CD4-positive, alpha-beta T cell treated with Interleukin-15 for 4 hours (primary cell): Measurements from ENCODE around the gene SPATA13.
"Not testable (repeated sequence)": the region's sequence is repeated elsewhere in the genome, so short reads cannot be mapped to it uniquely, and the experiment has no call there.

Experiments used
- DNase-seq: peaks from one replicate; pipeline ENCODE4 v3.0.0-alpha.2; 2020; ENCODE audit warnings: low spot score

The SPATA13 gene

DNA sequence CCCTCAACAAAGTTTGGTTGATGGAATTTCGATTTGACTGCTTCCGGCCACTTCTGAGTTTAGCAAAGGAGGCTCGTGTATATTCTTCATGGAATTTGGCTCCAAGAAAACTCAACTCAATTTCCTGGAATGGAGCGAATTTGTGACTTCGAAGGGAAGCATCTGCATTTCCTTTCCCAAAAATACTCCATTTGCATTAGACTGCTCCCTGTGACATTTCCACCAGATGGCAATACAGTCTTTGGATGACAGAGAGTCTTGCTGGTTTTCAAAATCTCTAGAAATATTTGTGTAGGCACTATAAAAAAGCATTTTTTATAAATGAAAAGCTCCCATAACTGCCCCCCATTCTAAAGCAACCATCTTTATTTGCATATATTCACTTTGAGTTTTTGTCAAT lies 152.9 kb downstream of the SPATA13 start:
- DNase-seq, result no peak

DNA sequence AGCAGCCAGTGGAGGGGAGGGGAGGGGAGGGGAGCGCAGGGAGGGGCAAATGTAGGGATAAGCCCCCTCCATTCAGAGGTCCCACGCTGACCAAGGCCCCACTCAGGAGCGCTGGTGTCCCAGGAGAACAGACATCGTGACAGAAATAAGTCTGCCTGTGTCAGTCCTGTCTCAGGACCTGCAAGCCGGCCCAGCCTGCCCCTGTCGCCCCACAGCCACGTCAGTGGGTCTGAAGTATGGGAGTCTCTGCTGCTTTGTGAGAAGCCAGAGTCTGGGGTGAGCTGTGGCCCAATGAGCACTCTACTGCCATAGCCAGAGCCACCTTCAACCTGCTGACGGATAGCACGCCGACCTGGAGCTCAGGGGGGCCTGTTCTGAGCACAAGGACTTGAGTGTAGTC lies 157.3 kb downstream of the SPATA13 start:
- DNase-seq, result not testable (repeated sequence)

GRCh38 chr13:24318878-24319277 lies 158.4 kb downstream of the SPATA13 start:
- not testable (repeated sequence) for DNase-seq

- not testable (repeated sequence) for DNase-seq
These were observed 159.1 kb downstream of the SPATA13 start for GRCh38 chr13:24319641-24320040.

DNA sequence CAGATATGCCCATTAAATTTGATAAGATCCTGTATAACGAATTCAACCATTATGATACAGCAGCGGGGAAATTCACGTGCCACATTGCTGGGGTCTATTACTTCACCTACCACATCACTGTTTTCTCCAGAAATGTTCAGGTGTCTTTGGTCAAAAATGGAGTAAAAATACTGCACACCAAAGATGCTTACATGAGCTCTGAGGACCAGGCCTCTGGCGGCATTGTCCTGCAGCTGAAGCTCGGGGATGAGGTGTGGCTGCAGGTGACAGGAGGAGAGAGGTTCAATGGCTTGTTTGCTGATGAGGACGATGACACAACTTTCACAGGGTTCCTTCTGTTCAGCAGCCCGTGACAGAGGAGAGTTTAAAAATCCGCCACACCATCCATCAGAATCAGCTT lies 160.9 kb downstream of the SPATA13 start:
- DNase-seq, result not testable (repeated sequence)

DNA sequence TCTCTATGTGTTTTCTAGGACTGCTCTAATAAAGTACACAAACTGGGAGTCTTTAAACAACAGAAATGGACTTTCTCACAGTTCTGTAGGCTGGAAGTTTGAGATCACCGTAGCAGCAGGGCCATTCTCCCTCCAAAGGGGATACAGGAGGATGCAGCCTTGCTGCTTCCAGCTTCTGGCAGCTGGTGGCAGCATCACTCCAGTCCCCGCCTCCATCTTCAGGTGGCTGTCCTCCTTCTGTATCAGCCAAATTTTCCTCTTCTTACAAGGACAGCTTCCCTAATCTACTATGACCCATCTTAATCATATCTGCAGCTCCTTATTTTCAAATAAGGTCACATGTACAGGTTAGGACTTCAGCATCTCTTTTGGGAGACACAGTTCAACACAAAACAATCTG lies 161.9 kb downstream of the SPATA13 start:
- DNase-seq, result not testable (repeated sequence)

- no peak for DNase-seq
These were observed 162.7 kb downstream of the SPATA13 start for GRCh38 chr13:24323036-24323738.

DNA sequence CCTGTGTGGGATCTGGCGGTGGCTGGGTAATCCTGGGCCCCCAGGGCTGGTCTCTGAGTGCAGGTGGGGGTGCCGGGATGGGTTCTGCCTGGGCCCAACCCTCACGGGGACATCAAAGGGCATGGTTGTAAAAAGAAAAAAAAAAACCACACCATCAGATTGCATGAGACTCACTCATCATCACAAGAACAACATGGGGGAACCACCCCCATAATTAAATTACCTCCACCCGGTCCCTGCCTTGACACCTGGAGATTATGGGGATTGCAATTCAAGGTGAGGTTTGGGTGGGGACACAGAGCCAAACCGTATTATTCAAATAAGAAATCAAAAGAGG lies 163.2 kb downstream of the SPATA13 start:
- DNase-seq, result no peak

DNA sequence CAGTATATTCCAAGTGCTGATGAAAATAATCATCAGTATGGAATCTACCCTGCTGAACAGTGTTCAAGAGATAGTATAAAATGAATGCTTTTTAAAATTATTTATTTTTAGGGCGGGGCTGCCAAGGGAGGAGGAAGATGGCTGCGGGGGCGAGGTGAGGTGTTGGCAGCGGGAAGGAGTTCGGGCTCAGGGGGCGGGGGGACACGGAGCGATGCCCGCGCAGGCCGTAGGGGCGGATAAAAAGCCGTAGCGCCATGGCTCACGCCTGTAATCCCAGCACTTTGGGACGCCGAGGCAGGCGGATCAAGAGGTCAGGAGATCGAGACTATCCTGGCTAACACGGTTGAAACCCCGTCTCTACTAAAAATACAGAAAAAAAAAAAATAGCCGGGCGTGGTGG lies 167.1 kb downstream of the SPATA13 start:
- DNase-seq, result not testable (repeated sequence)

GRCh38 chr13:24328145-24328544 lies 167.6 kb downstream of the SPATA13 start:
- DNase-seq, result no peak

GRCh38 chr13:24338721-24339120 lies 178.2 kb downstream of the SPATA13 start:
- no peak for DNase-seq

GRCh38 chr13:24339937-24340607 lies 179.6 kb downstream of the SPATA13 start:
- DNase-seq, result no peak

GRCh38 chr13:24340608-24340955 lies 180.1 kb downstream of the SPATA13 start:
- no peak for DNase-seq

- DNase-seq, result no peak
These were observed 180.9 kb downstream of the SPATA13 start for GRCh38 chr13:24341439-24341838.

GRCh38 chr13:24348385-24348784 lies 187.9 kb downstream of the SPATA13 start:
- DNase-seq, result no peak

GRCh38 chr13:24348797-24349515 lies 188.4 kb downstream of the SPATA13 start:
- DNase-seq, result no peak

- DNase-seq, result not testable (repeated sequence)
These were observed 189.5 kb downstream of the SPATA13 start for GRCh38 chr13:24349778-24350664.

GRCh38 chr13:24351423-24351822 lies 190.9 kb downstream of the SPATA13 start:
- DNase-seq, result no peak

- DNase-seq, result no peak
These were observed 193.2 kb downstream of the SPATA13 start for GRCh38 chr13:24353736-24354135.

DNA sequence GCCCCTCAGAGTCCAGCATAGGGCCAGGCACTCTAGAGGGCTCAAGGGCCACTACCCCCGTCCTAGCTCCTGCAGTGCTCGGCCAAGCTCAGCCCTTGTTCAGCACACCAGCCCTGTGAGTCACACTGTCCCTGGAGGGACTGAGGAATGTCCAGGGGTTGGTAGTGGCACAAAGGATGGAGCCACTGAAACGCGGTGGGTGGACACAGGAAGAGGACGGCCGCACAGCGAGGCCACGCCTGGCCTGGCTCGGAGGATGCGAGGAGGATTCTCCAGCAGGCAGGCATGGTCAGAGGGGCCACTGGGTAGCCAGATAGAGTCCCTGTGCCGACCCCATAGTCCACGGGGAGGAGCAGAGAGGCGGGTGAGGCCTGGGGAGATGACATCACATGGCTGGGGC lies 194.6 kb downstream of the SPATA13 start:
- DNase-seq, result no peak

- DNase-seq, result no peak
These were observed 195.8 kb downstream of the SPATA13 start for GRCh38 chr13:24356270-24356669.
